GM12874 (cell line): Measurements from ENCODE around the gene MYO7B.

Experiments
- CTCF ChIP-seq: IDR thresholded peaks from 2 replicates; pipeline ENCODE4 v1.5.1; 2011; ENCODE audit warnings: low read depth, mild to moderate bottlenecking, control low read depth, low read length, moderate library complexity; ENCODE audit not compliant: insufficient read depth

The MYO7B gene

GRCh38 chr2:127594116-127594591, 58.7 kb downstream of the MYO7B start:
- no peak for TF ChIP-seq CTCF

- no peak for TF ChIP-seq CTCF
Observed at GRCh38 chr2:127596311-127597045, 61.0 kb downstream of the MYO7B start.

- no peak for TF ChIP-seq CTCF
Observed at GRCh38 chr2:127597046-127597983, 61.8 kb downstream of the MYO7B start.

- no peak for TF ChIP-seq CTCF
Observed at GRCh38 chr2:127597984-127598380, 62.5 kb downstream of the MYO7B start.

GRCh38 chr2:127598711-127599110, 63.2 kb downstream of the MYO7B start:
- no peak for TF ChIP-seq CTCF

GRCh38 chr2:127599211-127599610, 63.7 kb downstream of the MYO7B start:
- TF ChIP-seq CTCF, result no peak

- TF ChIP-seq CTCF, result no peak
Observed at GRCh38 chr2:127604986-127605385, 69.5 kb downstream of the MYO7B start.
